ENCODE results near the gene UBD.

DNA sequence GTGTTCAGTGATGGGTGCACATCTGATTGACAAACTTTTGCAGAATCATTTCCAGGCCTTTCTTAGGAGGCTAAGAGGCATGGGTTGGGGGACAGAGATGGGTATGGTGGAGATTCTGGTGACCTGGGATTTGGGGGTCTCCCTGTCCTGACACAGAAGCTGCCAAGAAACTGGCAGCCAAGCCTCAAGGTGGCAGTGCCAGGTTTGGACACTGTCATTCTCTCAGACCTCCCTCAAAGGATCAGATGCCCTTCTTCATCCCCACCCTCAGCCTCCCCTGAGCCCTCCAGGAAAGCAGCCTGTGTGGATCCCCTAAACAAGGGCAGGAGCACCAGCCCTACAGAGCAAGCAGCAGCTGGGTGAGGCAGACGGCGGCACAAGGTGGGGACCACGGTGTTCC lies 53.7 kb downstream of the UBD start:
- TF ChIP-seq, protein P1, sequence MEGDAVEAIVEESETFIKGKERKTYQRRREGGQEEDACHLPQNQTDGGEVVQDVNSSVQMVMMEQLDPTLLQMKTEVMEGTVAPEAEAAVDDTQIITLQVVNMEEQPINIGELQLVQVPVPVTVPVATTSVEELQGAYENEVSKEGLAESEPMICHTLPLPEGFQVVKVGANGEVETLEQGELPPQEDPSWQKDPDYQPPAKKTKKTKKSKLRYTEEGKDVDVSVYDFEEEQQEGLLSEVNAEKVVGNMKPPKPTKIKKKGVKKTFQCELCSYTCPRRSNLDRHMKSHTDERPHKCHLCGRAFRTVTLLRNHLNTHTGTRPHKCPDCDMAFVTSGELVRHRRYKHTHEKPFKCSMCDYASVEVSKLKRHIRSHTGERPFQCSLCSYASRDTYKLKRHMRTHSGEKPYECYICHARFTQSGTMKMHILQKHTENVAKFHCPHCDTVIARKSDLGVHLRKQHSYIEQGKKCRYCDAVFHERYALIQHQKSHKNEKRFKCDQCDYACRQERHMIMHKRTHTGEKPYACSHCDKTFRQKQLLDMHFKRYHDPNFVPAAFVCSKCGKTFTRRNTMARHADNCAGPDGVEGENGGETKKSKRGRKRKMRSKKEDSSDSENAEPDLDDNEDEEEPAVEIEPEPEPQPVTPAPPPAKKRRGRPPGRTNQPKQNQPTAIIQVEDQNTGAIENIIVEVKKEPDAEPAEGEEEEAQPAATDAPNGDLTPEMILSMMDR (IDR thresholded peaks at IDR 0.05; ENCODE audit: insufficient read depth, low read length, poor library complexity, severe bottlenecking) = no peak
- no peak for TF ChIP-seq EZH2phosphoT487 (conservative IDR thresholded peaks at IDR 0.05; ENCODE audit: low read length)
